ENCODE measurements around the gene LDLRAD4. TPM values are rescaled to one million over a fixed set of nuclear protein-coding genes. Genes with fewer than 3 reads are reported as not detected.

The LDLRAD4 gene
- total and polyA plus RNA-seq, 8 donors: 2.0 to 47.9 (median 9.0) TPM

DNA sequence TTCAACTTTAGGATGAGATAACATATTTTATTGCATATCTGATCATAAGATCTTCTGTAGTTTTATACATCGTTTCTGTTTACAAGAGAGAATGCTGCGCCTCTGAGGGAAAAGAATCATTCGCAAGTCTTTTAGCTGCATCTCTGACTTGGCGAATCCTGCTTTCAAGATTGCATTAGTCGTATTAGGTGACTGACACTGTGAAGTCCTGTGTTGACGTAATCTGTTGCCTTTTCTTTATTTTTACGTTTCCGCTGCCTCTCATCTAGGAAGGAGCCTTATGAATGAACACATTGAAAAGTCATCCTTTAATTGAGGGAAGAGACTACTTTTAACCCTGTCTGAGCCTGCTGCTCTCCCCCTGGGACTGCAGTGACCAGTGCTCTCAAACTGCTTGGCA is 101.5 kb downstream of the LDLRAD4 start:
- WGBS, 5 donors: 76 to 87% (median 83%) methylated on average over 8 of the region's 8 CpGs
- no peak for TF ChIP-seq EP300 (IDR thresholded peaks at IDR 0.05)
- no peak for TF ChIP-seq POLR2AphosphoS5 (IDR thresholded peaks at IDR 0.05)
- no peak for TF ChIP-seq POLR2A (IDR thresholded peaks at IDR 0.05)
- TF ChIP-seq, protein P1, sequence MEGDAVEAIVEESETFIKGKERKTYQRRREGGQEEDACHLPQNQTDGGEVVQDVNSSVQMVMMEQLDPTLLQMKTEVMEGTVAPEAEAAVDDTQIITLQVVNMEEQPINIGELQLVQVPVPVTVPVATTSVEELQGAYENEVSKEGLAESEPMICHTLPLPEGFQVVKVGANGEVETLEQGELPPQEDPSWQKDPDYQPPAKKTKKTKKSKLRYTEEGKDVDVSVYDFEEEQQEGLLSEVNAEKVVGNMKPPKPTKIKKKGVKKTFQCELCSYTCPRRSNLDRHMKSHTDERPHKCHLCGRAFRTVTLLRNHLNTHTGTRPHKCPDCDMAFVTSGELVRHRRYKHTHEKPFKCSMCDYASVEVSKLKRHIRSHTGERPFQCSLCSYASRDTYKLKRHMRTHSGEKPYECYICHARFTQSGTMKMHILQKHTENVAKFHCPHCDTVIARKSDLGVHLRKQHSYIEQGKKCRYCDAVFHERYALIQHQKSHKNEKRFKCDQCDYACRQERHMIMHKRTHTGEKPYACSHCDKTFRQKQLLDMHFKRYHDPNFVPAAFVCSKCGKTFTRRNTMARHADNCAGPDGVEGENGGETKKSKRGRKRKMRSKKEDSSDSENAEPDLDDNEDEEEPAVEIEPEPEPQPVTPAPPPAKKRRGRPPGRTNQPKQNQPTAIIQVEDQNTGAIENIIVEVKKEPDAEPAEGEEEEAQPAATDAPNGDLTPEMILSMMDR (IDR thresholded peaks at IDR 0.05): no peak
- peak overlapping the region in 2 of 5 donors; percentile 67 to 69 for H3K27ac ChIP-seq
- no peak overlapping the region for H3K4me3 ChIP-seq
- no peaks in the 10 kb centered on the region for H3K27me3 ChIP-seq
- H3K36me3 ChIP-seq: no peaks in the 10 kb centered on the region
- intact Hi-C loops (cut with DNase I; ENCODE audit: low total_unique reads): no loop called here
- H3K9me3 ChIP-seq: peaks cover 4 to 18% (median 5%) of the 10 kb centered on the region in 4 donors
- no peak for DNase-seq
- H3K4me1 ChIP-seq: peaks cover 0 to 16% (median 0%) of the 10 kb centered on the region in 4 donors

GRCh38 chr18:13320891-13321425 is 102.4 kb downstream of the LDLRAD4 start:
- Histone ChIP-seq H3K4me3 (no peak overlapping the region), H3K36me3 (no peaks in the 10 kb centered on the region), H3K4me1 (peaks cover 0 to 16% (median 0%) of the 10 kb centered on the region in 4 donors), H3K9me3 (peaks cover under 1 to 10% (median 3%) of the 10 kb centered on the region in 4 donors), H3K27ac (peak overlapping the region in 1 of 5 donors; percentile 67), H3K27me3 (no peaks in the 10 kb centered on the region)
- WGBS, 5 donors: 85 to 91% (median 87%) methylated on average over 14 to 17 of the region's 17 CpGs
- intact Hi-C loops (cut with DNase I; ENCODE audit: low total_unique reads): no loop called here
- DNase-seq: no peak
- TF ChIP-seq POLR2AphosphoS5 (IDR thresholded peaks at IDR 0.05): no peak
- no peak for TF ChIP-seq POLR2A (IDR thresholded peaks at IDR 0.05)
- TF ChIP-seq EP300 (IDR thresholded peaks at IDR 0.05): no peak
- TF ChIP-seq, protein P1 (IDR thresholded peaks at IDR 0.05): no peak

DNA sequence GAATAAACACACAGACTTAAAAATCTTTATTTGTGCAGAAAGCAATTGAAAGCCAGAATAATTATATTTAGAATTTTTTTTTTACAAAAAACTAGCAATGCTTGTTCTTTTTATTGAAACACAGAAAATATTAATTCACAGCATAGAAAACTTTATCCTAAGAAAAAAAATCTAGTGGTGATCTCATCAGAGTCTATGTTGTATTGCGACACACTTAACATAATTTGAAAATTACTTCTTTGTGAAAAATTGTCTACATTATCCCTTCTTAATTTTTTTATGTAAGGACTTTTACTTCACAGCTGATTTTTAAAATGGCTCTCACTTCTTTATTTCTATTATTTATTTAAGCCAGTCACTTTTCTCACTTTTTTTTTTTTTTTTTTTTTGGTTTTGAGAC is 103.4 kb downstream of the LDLRAD4 start:
- peaks cover 0 to 16% (median 0%) of the 10 kb centered on the region in 4 donors for H3K4me1 ChIP-seq
- intact Hi-C loops (cut with DNase I; ENCODE audit: low total_unique reads): no loop called here
- WGBS, 5 donors: 11 to 98% (median 59%) methylated on average over 1 of the region's 1 CpG

GRCh38 chr18:13323186-13323585 is 104.6 kb downstream of the LDLRAD4 start:
- WGBS, 5 donors: 81 to 90% (median 88%) methylated on average over 9 of the region's 9 CpGs
- no peak overlapping the region for H3K27ac ChIP-seq
- H3K4me1 ChIP-seq: peaks cover 0 to 14% (median 0%) of the 10 kb centered on the region in 4 donors
- intact Hi-C loops (cut with DNase I; ENCODE audit: low total_unique reads): no loop called here
- H3K36me3 ChIP-seq: no peaks in the 10 kb centered on the region
- H3K4me3 ChIP-seq: no peak overlapping the region
- TF ChIP-seq POLR2A (IDR thresholded peaks at IDR 0.05) (no peak), POLR2AphosphoS5 (IDR thresholded peaks at IDR 0.05) (no peak), EP300 (IDR thresholded peaks at IDR 0.05) (no peak)
- TF ChIP-seq, protein P1 (IDR thresholded peaks at IDR 0.05): no peak
- no peak for DNase-seq
- no peaks in the 10 kb centered on the region for H3K27me3 ChIP-seq
- peaks cover 0 to 5% (median 0%) of the 10 kb centered on the region in 4 donors for H3K9me3 ChIP-seq

More for the DNA sequence above, 103.4 kb downstream of the LDLRAD4 start:
- H3K27ac ChIP-seq: no peak overlapping the region
- no peak overlapping the region for H3K4me3 ChIP-seq
- DNase-seq: no peak
- peaks cover 0 to under 1% (median 0%) of the 10 kb centered on the region in 4 donors for H3K9me3 ChIP-seq
- TF ChIP-seq EP300 (IDR thresholded peaks at IDR 0.05) (no peak), POLR2AphosphoS5 (IDR thresholded peaks at IDR 0.05) (no peak), POLR2A (IDR thresholded peaks at IDR 0.05) (no peak)
- TF ChIP-seq, protein P1 (IDR thresholded peaks at IDR 0.05): no peak
- no peaks in the 10 kb centered on the region for H3K27me3 ChIP-seq
- H3K36me3 ChIP-seq: no peaks in the 10 kb centered on the region

Measured in stomach (tissue), 9 donors.